ENCODE data around the gene EEF1B2.
"Not testable (repeated sequence)": the region's sequence is repeated elsewhere in the genome, so short reads cannot be mapped to it uniquely, and the experiment has no call there.

DNA sequence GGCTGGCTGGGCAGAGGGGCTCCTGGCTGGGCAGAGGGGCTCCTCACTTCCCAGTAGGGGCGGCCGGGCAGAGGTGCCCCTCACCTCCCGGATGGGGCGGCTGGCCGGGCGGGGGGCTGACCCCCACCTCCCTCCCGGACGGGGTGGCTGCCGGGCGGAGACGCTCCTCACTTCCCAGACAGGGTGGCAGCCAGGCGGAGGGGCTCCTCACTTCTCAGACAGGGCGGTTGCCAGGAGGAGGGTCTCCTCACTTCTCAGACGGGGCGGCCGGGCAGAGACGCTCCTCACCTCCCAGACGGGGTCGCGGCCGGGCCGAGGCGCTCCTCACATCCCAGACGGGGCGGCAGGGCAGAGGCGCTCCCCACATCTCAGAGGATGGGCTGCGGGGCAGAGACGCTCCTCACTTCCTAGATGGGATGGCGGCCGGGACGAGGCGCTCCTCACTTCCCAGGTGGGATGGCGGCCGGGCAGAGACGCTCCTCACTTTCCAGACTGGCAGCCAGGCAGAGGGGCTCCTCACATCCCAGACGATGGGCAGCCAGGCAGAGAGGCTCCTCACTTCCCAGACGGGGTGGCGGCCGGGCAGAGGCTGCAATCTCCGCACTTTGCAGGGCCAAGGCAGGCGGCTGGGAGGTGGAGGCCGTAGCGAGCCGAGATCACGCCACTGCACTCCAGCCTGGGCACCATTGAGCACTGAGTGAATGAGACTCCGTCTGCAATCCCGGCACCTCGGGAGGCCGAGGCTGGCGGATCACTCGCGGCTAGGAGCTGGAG is 12.1 kb downstream of the EEF1B2 start:
- TF ChIP-seq, protein P1, sequence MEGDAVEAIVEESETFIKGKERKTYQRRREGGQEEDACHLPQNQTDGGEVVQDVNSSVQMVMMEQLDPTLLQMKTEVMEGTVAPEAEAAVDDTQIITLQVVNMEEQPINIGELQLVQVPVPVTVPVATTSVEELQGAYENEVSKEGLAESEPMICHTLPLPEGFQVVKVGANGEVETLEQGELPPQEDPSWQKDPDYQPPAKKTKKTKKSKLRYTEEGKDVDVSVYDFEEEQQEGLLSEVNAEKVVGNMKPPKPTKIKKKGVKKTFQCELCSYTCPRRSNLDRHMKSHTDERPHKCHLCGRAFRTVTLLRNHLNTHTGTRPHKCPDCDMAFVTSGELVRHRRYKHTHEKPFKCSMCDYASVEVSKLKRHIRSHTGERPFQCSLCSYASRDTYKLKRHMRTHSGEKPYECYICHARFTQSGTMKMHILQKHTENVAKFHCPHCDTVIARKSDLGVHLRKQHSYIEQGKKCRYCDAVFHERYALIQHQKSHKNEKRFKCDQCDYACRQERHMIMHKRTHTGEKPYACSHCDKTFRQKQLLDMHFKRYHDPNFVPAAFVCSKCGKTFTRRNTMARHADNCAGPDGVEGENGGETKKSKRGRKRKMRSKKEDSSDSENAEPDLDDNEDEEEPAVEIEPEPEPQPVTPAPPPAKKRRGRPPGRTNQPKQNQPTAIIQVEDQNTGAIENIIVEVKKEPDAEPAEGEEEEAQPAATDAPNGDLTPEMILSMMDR (conservative IDR thresholded peaks at IDR 0.05; ENCODE audit: low read length), result not testable (repeated sequence)
- not testable (repeated sequence) for TF ChIP-seq EZH2phosphoT487 (IDR thresholded peaks at IDR 0.05; ENCODE audit: borderline replicate concordance)

Measured in Loucy (cell line).